ENCODE data around the gene LRRC49.

Gene LRRC49

GRCh38 chr15:71092056-71092600 is 199.5 kb downstream of the LRRC49 start:
- H3K27ac ChIP-seq (ENCODE audit: poor library complexity, severe bottlenecking): peak overlapping the region; percentile 92
- no peak for ATAC-seq (ENCODE audit: low read depth)

GRCh38 chr15:71093054-71094024 is 200.7 kb downstream of the LRRC49 start:
- Histone ChIP-seq H3K27ac (ENCODE audit: poor library complexity, severe bottlenecking) (peak overlapping the region; percentile 92), H3K36me3 (ENCODE audit: low read depth) (no peaks in the 10 kb centered on the region), H3K9me3 (ENCODE audit: severe bottlenecking) (peaks cover under 1% of the 10 kb centered on the region), H3K4me3 (ENCODE audit: severe bottlenecking) (no peak overlapping the region), H3K4me1 (ENCODE audit: insufficient read depth, poor library complexity, severe bottlenecking) (peaks cover 34% of the 10 kb centered on the region), H3K27me3 (ENCODE audit: insufficient read depth, poor library complexity, severe bottlenecking) (no peaks in the 10 kb centered on the region)
- DNase-seq (ENCODE audit: low spot score) (peak; percentile 92), ATAC-seq (ENCODE audit: low read depth) (peak; percentile 96)
- no peak for TF ChIP-seq CTCF (IDR thresholded peaks at IDR 0.05; ENCODE audit: poor library complexity, severe bottlenecking)

More at GRCh38 chr15:71092056-71092600, 199.5 kb downstream of the LRRC49 start:
- peaks cover 3% of the 10 kb centered on the region for H3K9me3 ChIP-seq (ENCODE audit: severe bottlenecking)
- no peak for TF ChIP-seq CTCF (IDR thresholded peaks at IDR 0.05; ENCODE audit: poor library complexity, severe bottlenecking)
- no peaks in the 10 kb centered on the region for H3K27me3 ChIP-seq (ENCODE audit: insufficient read depth, poor library complexity, severe bottlenecking)
- no peaks in the 10 kb centered on the region for H3K36me3 ChIP-seq (ENCODE audit: low read depth)
- H3K4me1 ChIP-seq (ENCODE audit: insufficient read depth, poor library complexity, severe bottlenecking): peaks cover 29% of the 10 kb centered on the region
- H3K4me3 ChIP-seq (ENCODE audit: severe bottlenecking): no peak overlapping the region
- no peak for DNase-seq (ENCODE audit: low spot score)

GRCh38 chr15:71094137-71094536 is 201.5 kb downstream of the LRRC49 start:
- Histone ChIP-seq H3K36me3 (ENCODE audit: low read depth) (no peaks in the 10 kb centered on the region), H3K27me3 (ENCODE audit: insufficient read depth, poor library complexity, severe bottlenecking) (no peaks in the 10 kb centered on the region), H3K4me3 (ENCODE audit: severe bottlenecking) (no peak overlapping the region), H3K9me3 (ENCODE audit: severe bottlenecking) (no peaks in the 10 kb centered on the region), H3K4me1 (ENCODE audit: insufficient read depth, poor library complexity, severe bottlenecking) (peaks cover 42% of the 10 kb centered on the region), H3K27ac (ENCODE audit: poor library complexity, severe bottlenecking) (peak overlapping the region; percentile 92)
- no peak for DNase-seq (ENCODE audit: low spot score)
- no peak for TF ChIP-seq CTCF (IDR thresholded peaks at IDR 0.05; ENCODE audit: poor library complexity, severe bottlenecking)
- no peak for ATAC-seq (ENCODE audit: low read depth)

- no peak for DNase-seq (ENCODE audit: low spot score)
- peaks cover 18% of the 10 kb centered on the region for H3K36me3 ChIP-seq (ENCODE audit: low read depth)
- H3K4me1 ChIP-seq (ENCODE audit: insufficient read depth, poor library complexity, severe bottlenecking): peaks cover 65% of the 10 kb centered on the region
- H3K4me3 ChIP-seq (ENCODE audit: severe bottlenecking): peak overlapping the region; percentile 36
- no peaks in the 10 kb centered on the region for H3K27me3 ChIP-seq (ENCODE audit: insufficient read depth, poor library complexity, severe bottlenecking)
- peak overlapping the region; percentile 98 for H3K27ac ChIP-seq (ENCODE audit: poor library complexity, severe bottlenecking)
- ATAC-seq (ENCODE audit: low read depth): peak; percentile 71
- H3K9me3 ChIP-seq (ENCODE audit: severe bottlenecking): peaks cover under 1% of the 10 kb centered on the region
- TF ChIP-seq CTCF (IDR thresholded peaks at IDR 0.05; ENCODE audit: poor library complexity, severe bottlenecking): no peak
Observed at GRCh38 chr15:71096676-71097075, 204.1 kb downstream of the LRRC49 start.

All from RWPE2 (cell line).